Loucy (cell line): Measurements from ENCODE around the gene ZNF576.

Experiments
- H2AFZ ChIP-seq: fragments of 200-600 bp; sonication (generic); 2 replicates; pipeline ENCODE4 v1.6.0; 2016; ENCODE audit warnings: antibody characterized with exemption, mild to moderate bottlenecking, low read length, moderate library complexity
- H3F3A ChIP-seq: fragments of 200-600 bp; 2 replicates; pipeline ENCODE4 v1.6.0; 2016; ENCODE audit warnings: antibody characterized with exemption, low read depth, mild to moderate bottlenecking
- H3K27me3 ChIP-seq: fragments of 200-600 bp; sonication (generic); 2 replicates; pipeline ENCODE4 v1.6.1; 2014; ENCODE audit warnings: low read length, mild to moderate bottlenecking; ENCODE audit not compliant: insufficient read depth, poor library complexity, severe bottlenecking
- H3K36me3 ChIP-seq: fragments of 200-600 bp; sonication (generic); 2 replicates; pipeline ENCODE4 v1.6.1; 2016; ENCODE audit warnings: low read length; ENCODE audit not compliant: insufficient read depth
- H3K4me1 ChIP-seq: fragments of 200-600 bp; sonication (generic); 2 replicates; pipeline ENCODE4 v1.5.1; 2014; ENCODE audit warnings: low read length, mild to moderate bottlenecking; ENCODE audit not compliant: insufficient read depth, poor library complexity, severe bottlenecking
- H3K4me2 ChIP-seq: fragments of 200-600 bp; sonication (generic); 2 replicates; pipeline ENCODE4 v1.6.0; 2014; ENCODE audit warnings: antibody characterized with exemption, low read length, low read depth, mild to moderate bottlenecking; ENCODE audit not compliant: poor library complexity, severe bottlenecking
- H3K4me3 ChIP-seq: fragments of 200-600 bp; sonication (generic); 2 replicates; pipeline ENCODE4 v1.5.1; 2014; ENCODE audit warnings: low read length, mild to moderate bottlenecking, mixed read lengths; ENCODE audit not compliant: poor library complexity, severe bottlenecking
- H3K79me2 ChIP-seq: fragments of 200-600 bp; sonication (generic); 2 replicates; pipeline ENCODE4 v1.6.1; 2014; ENCODE audit warnings: low read length; ENCODE audit not compliant: insufficient read depth
- H3K9ac ChIP-seq: fragments of 200-600 bp; sonication (generic); 2 replicates; pipeline ENCODE4 v1.6.0; 2014; ENCODE audit warnings: mild to moderate bottlenecking, low read depth, low read length, moderate library complexity; ENCODE audit not compliant: poor library complexity, severe bottlenecking
- H3K9me2 ChIP-seq: fragments of 200-600 bp; sonication (generic); replicated peaks from 2 replicates; pipeline ENCODE4 v1.6.1; 2016; ENCODE audit warnings: low read depth, low read length, mixed read lengths
- H3K9me3 ChIP-seq: fragments of 200-600 bp; sonication (generic); 2 replicates; pipeline ENCODE4 v1.6.1; 2014; ENCODE audit warnings: mild to moderate bottlenecking, antibody characterized with exemption, low read length, low read depth; ENCODE audit not compliant: insufficient read depth
- H4K20me1 ChIP-seq: fragments of 200-600 bp; sonication (generic); 2 replicates; pipeline ENCODE4 v1.6.0; 2014; ENCODE audit warnings: antibody characterized with exemption, low read length, mild to moderate bottlenecking; ENCODE audit not compliant: insufficient read depth, poor library complexity, severe bottlenecking
- CTCF ChIP-seq: fragments of 200-600 bp; sonication (generic); conservative IDR thresholded peaks from 2 replicates; pipeline ENCODE4 v1.5.1; 2014; ENCODE audit warnings: mild to moderate bottlenecking, antibody characterized with exemption, low read length
- EZH2phosphoT487 ChIP-seq: fragments of 200-600 bp; IDR thresholded peaks from 2 replicates; pipeline ENCODE4 v1.6.1; 2018; ENCODE audit warnings: antibody characterized with exemption, mild to moderate bottlenecking, moderate library complexity, borderline replicate concordance

ZNF576 gene

GRCh38 chr19:43606569-43607229 is 10.3 kb downstream of the ZNF576 start:
- Histone ChIP-seq H4K20me1 (peaks cover 8% of the 10 kb centered on the region), H3K36me3 (peaks cover 38% of the 10 kb centered on the region; the same call in 1 of the 2 replicates), H3K9ac (no peak overlapping the region), H3K4me2 (no peak overlapping the region), H3F3A (no peaks in the 10 kb centered on the region), H3K4me3 (no peak overlapping the region), H3K4me1 (no peaks in the 10 kb centered on the region), H3K27me3 (no peaks in the 10 kb centered on the region), H3K79me2 (peaks cover 26% of the 10 kb centered on the region; the same call in 1 of the 2 replicates), H2AFZ (no peak overlapping the region), H3K9me2 (no peaks in the 10 kb centered on the region), H3K9me3 (no peaks in the 10 kb centered on the region)
- no peak for TF ChIP-seq EZH2phosphoT487
- TF ChIP-seq CTCF = no peak

- TF ChIP-seq EZH2phosphoT487 (no peak), CTCF (no peak)
- Histone ChIP-seq H3K4me3 (no peak overlapping the region), H4K20me1 (peaks cover 8% of the 10 kb centered on the region), H3K9me2 (no peaks in the 10 kb centered on the region), H3K27me3 (no peaks in the 10 kb centered on the region), H3K36me3 (peaks cover 40% of the 10 kb centered on the region; the same call in 1 of the 2 replicates), H2AFZ (no peak overlapping the region), H3K79me2 (peaks cover 35% of the 10 kb centered on the region), H3K4me2 (no peak overlapping the region), H3K9me3 (no peaks in the 10 kb centered on the region), H3F3A (no peaks in the 10 kb centered on the region), H3K9ac (no peak overlapping the region), H3K4me1 (no peaks in the 10 kb centered on the region)
Observed at GRCh38 chr19:43607238-43608205, 11.1 kb downstream of the ZNF576 start.

GRCh38 chr19:43609872-43610271 is 13.5 kb downstream of the ZNF576 start:
- Histone ChIP-seq H3K4me2 (no peak overlapping the region), H3K79me2 (peaks cover 58% of the 10 kb centered on the region), H2AFZ (no peak overlapping the region), H3K4me1 (peaks cover 3% of the 10 kb centered on the region), H3K9me2 (no peaks in the 10 kb centered on the region), H3K27me3 (no peaks in the 10 kb centered on the region), H4K20me1 (peaks cover 27% of the 10 kb centered on the region), H3K4me3 (no peak overlapping the region), H3K9me3 (no peaks in the 10 kb centered on the region), H3K9ac (no peak overlapping the region), H3K36me3 (peaks cover 52% of the 10 kb centered on the region; the same call in 1 of the 2 replicates), H3F3A (no peaks in the 10 kb centered on the region)
- TF ChIP-seq CTCF = no peak
- no peak for TF ChIP-seq EZH2phosphoT487
